ENCODE data around the gene ITPK1.

GRCh38 chr14:93030761-93031160 is 85.0 kb downstream of the ITPK1 start:
- TF ChIP-seq RARB (CRISPR knock-in tag; IDR thresholded peaks at IDR 0.05) = no peak
- no peak for TF ChIP-seq ARNTL (CRISPR knock-in tag; IDR thresholded peaks at IDR 0.05; ENCODE audit: borderline replicate concordance, low read depth)
- TF ChIP-seq ZFP30 (CRISPR knock-in tag; IDR thresholded peaks at IDR 0.05) = no peak
- TF ChIP-seq, protein P1, sequence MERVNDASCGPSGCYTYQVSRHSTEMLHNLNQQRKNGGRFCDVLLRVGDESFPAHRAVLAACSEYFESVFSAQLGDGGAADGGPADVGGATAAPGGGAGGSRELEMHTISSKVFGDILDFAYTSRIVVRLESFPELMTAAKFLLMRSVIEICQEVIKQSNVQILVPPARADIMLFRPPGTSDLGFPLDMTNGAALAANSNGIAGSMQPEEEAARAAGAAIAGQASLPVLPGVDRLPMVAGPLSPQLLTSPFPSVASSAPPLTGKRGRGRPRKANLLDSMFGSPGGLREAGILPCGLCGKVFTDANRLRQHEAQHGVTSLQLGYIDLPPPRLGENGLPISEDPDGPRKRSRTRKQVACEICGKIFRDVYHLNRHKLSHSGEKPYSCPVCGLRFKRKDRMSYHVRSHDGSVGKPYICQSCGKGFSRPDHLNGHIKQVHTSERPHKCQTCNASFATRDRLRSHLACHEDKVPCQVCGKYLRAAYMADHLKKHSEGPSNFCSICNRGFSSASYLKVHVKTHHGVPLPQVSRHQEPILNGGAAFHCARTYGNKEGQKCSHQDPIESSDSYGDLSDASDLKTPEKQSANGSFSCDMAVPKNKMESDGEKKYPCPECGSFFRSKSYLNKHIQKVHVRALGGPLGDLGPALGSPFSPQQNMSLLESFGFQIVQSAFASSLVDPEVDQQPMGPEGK (CRISPR knock-in tag; IDR thresholded peaks at IDR 0.05; ENCODE audit: borderline replicate concordance) = no peak
- TF ChIP-seq CREB5 (CRISPR knock-in tag; IDR thresholded peaks at IDR 0.05; ENCODE audit: low read depth) = no peak
- no peak for TF ChIP-seq BACH2 (CRISPR knock-in tag; IDR thresholded peaks at IDR 0.05; ENCODE audit: borderline replicate concordance)
- TF ChIP-seq GLIS3 (CRISPR knock-in tag; IDR thresholded peaks at IDR 0.05) = no peak
- no peak for TF ChIP-seq ISL1 (CRISPR knock-in tag; IDR thresholded peaks at IDR 0.05)
- no peak for TF ChIP-seq ZFP3 (CRISPR knock-in tag; IDR thresholded peaks at IDR 0.05)
- no peak for TF ChIP-seq PPARA (CRISPR knock-in tag; IDR thresholded peaks at IDR 0.05; ENCODE audit: borderline replicate concordance)
- TF ChIP-seq, protein P2, sequence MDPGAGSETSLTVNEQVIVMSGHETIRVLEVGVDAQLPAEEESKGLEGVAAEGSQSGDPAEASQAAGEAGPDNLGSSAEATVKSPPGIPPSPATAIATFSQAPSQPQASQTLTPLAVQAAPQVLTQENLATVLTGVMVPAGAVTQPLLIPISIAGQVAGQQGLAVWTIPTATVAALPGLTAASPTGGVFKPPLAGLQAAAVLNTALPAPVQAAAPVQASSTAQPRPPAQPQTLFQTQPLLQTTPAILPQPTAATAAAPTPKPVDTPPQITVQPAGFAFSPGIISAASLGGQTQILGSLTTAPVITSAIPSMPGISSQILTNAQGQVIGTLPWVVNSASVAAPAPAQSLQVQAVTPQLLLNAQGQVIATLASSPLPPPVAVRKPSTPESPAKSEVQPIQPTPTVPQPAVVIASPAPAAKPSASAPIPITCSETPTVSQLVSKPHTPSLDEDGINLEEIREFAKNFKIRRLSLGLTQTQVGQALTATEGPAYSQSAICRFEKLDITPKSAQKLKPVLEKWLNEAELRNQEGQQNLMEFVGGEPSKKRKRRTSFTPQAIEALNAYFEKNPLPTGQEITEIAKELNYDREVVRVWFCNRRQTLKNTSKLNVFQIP (CRISPR knock-in tag; IDR thresholded peaks at IDR 0.05; ENCODE audit: borderline replicate concordance, low read depth) = no peak
